ENCODE results near the gene RPL13.

- TF ChIP-seq, protein P1, sequence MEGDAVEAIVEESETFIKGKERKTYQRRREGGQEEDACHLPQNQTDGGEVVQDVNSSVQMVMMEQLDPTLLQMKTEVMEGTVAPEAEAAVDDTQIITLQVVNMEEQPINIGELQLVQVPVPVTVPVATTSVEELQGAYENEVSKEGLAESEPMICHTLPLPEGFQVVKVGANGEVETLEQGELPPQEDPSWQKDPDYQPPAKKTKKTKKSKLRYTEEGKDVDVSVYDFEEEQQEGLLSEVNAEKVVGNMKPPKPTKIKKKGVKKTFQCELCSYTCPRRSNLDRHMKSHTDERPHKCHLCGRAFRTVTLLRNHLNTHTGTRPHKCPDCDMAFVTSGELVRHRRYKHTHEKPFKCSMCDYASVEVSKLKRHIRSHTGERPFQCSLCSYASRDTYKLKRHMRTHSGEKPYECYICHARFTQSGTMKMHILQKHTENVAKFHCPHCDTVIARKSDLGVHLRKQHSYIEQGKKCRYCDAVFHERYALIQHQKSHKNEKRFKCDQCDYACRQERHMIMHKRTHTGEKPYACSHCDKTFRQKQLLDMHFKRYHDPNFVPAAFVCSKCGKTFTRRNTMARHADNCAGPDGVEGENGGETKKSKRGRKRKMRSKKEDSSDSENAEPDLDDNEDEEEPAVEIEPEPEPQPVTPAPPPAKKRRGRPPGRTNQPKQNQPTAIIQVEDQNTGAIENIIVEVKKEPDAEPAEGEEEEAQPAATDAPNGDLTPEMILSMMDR (IDR thresholded peaks at IDR 0.05) = no peak
- no peak for TF ChIP-seq ZFX (IDR thresholded peaks at IDR 0.05; ENCODE audit: borderline replicate concordance)
These were observed 3.3 kb downstream of the RPL13 start for GRCh38 chr16:89563639-89564392.

Data from 22Rv1 (cell line).